Naive thymus-derived CD8-positive, alpha-beta T cell (primary cell): Measurements from ENCODE around the gene PALD1. TPM values are rescaled to one million over a fixed set of nuclear protein-coding genes. Genes with fewer than 3 reads are reported as not detected.

Experiments
- ATAC-seq, 2 donors: fragments of 150-1000 bp; cut with Tn5 transposase in 1 of 2; sonication (Bioruptor Pico), chemical (Tn5 transposase) in 1 of 2; 1 replicate in 1 of 2; 2 replicates in 1 of 2; pipeline ENCODE4 v1.10.0; 2021; ENCODE audit warnings: mild to moderate bottlenecking in 2 of 2, moderate library complexity in 2 of 2
- POLR2A ChIA-PET: fragments of 350-600 bp; sonication (Branson Sonifier 250); formaldehyde crosslinking; loops from one replicate; lab custom pipeline; 2021; ENCODE audit warnings: antibody characterized with exemption; lab: Charles Lee
- DNase-seq, 10 donors: peaks; one replicate each; pipeline versions ENCODE4 v3.0.0 to v3.0.0-alpha.2; 2020 to 2022
- H3K27ac Mint-ChIP-seq, 10 donors: one replicate each; pipeline ENCODE4 v1.8.0; 2020 to 2022; ENCODE audit warnings: mild to moderate bottlenecking in 10 of 10, mixed read lengths in 10 of 10, moderate library complexity in 4 of 10, inconsistent platforms in 1 of 10
- H3K27me3 Mint-ChIP-seq, 5 donors: one replicate each; pipeline ENCODE4 v1.8.0; 2021 to 2022; ENCODE audit warnings: mixed read lengths in 5 of 5
- H3K36me3 Mint-ChIP-seq, 3 donors: one replicate each; pipeline ENCODE4 v1.8.0; 2020 to 2022; ENCODE audit warnings: mixed read lengths in 3 of 3, mild to moderate bottlenecking in 2 of 3, inconsistent platforms in 1 of 3
- H3K4me1 Mint-ChIP-seq, 4 donors: one replicate each; pipeline ENCODE4 v1.8.0; 2021 to 2022; ENCODE audit warnings: mixed read lengths in 4 of 4
- H3K4me3 Mint-ChIP-seq, 10 donors: one replicate each; pipeline ENCODE4 v1.8.0; 2020 to 2022; ENCODE audit warnings: mild to moderate bottlenecking in 10 of 10, mixed read lengths in 10 of 10, moderate library complexity in 6 of 10, inconsistent platforms in 1 of 10
- H3K9me3 Mint-ChIP-seq, 9 donors: one replicate each; pipeline ENCODE4 v1.8.0; 2020 to 2022; ENCODE audit warnings: mixed read lengths in 9 of 9, mild to moderate bottlenecking in 3 of 9, inconsistent platforms in 1 of 9, moderate library complexity in 1 of 9
- polyA plus RNA-seq, 3 donors: library from polyadenylated mRNA; unstranded; fragments of 300-500 nt; fragmentation: Illumina TruSeq; gene quantifications; one replicate each; pipeline ENCODE4 v1.2.3, GENCODE V29; 2021
- total RNA-seq, 8 experiments: library from RNA in 2 of 8; stranded (reverse) in 2 of 8; gene quantifications; one replicate each; pipeline ENCODE4 v1.2.3 and lab custom pipeline; 2021 to 2026

The PALD1 gene
- total and polyA plus RNA-seq, 5 experiments from 2014 or later, result 0.27 TPM; not detected in 4

- no peaks in the 10 kb centered on the region for H3K9me3 Mint-ChIP-seq
- no peak overlapping the region for H3K4me3 Mint-ChIP-seq
- no peak overlapping the region for H3K27ac Mint-ChIP-seq
- ATAC-seq, result no peak
- no peaks in the 10 kb centered on the region for H3K27me3 Mint-ChIP-seq
- H3K36me3 Mint-ChIP-seq, result no peaks in the 10 kb centered on the region
- peaks cover 0 to 11% (median 3%) of the 10 kb centered on the region in 4 donors for H3K4me1 Mint-ChIP-seq
- POLR2A ChIA-PET, result no interaction called here
- DNase-seq, result peak in 1 of 10 donors; percentile 2
Measured at GRCh38 chr10:70503776-70504175, 25.2 kb downstream of the PALD1 start.

GRCh38 chr10:70504521-70505358, 26.2 kb downstream of the PALD1 start:
- Mint-ChIP-seq H3K27ac (no peak overlapping the region), H3K9me3 (no peaks in the 10 kb centered on the region), H3K36me3 (no peaks in the 10 kb centered on the region), H3K4me3 (no peak overlapping the region), H3K4me1 (peaks cover 0 to 15% (median 2%) of the 10 kb centered on the region in 4 donors), H3K27me3 (no peaks in the 10 kb centered on the region)
- ATAC-seq (no peak), DNase-seq (no peak)
- POLR2A ChIA-PET, result no interaction called here

GRCh38 chr10:70505908-70506307, 27.3 kb downstream of the PALD1 start:
- peak in 1 of 10 donors; percentile 10 for DNase-seq
- no peak for ATAC-seq
- no peak overlapping the region for H3K4me3 Mint-ChIP-seq
- H3K36me3 Mint-ChIP-seq, result no peaks in the 10 kb centered on the region
- POLR2A ChIA-PET, result interaction anchor here (0.6 kb wide), 1 partner anchor 921 kb away, joined by 3 read pairs; no protein-coding TSS in a partner anchor
- H3K27ac Mint-ChIP-seq, result no peak overlapping the region
- no peaks in the 10 kb centered on the region for H3K27me3 Mint-ChIP-seq
- H3K4me1 Mint-ChIP-seq, result peaks cover 0 to 5% (median under 1%) of the 10 kb centered on the region in 4 donors
- no peaks in the 10 kb centered on the region for H3K9me3 Mint-ChIP-seq

GRCh38 chr10:70507966-70508365, 29.4 kb downstream of the PALD1 start:
- POLR2A ChIA-PET, result no interaction called here
- H3K9me3 Mint-ChIP-seq, result no peaks in the 10 kb centered on the region
- H3K27ac Mint-ChIP-seq, result no peak overlapping the region
- DNase-seq (peak in 1 of 10 donors; percentile 21), ATAC-seq (no peak)
- H3K27me3 Mint-ChIP-seq, result no peaks in the 10 kb centered on the region
- H3K36me3 Mint-ChIP-seq, result no peaks in the 10 kb centered on the region
- no peak overlapping the region for H3K4me3 Mint-ChIP-seq
- H3K4me1 Mint-ChIP-seq, result peaks cover 0 to 5% (median under 1%) of the 10 kb centered on the region in 4 donors

- Mint-ChIP-seq H3K27me3 (no peaks in the 10 kb centered on the region), H3K27ac (peak overlapping the region in 2 of 10 donors; percentile 32 to 66), H3K9me3 (no peaks in the 10 kb centered on the region), H3K4me1 (peaks cover 0 to 7% (median under 1%) of the 10 kb centered on the region in 4 donors), H3K4me3 (no peak overlapping the region), H3K36me3 (no peaks in the 10 kb centered on the region)
- POLR2A ChIA-PET, result no interaction called here
- DNase-seq (peak in 1 of 10 donors; percentile 37), ATAC-seq (no peak)
Measured at GRCh38 chr10:70508912-70509756, 30.6 kb downstream of the PALD1 start.

GRCh38 chr10:70509757-70510147, 31.2 kb downstream of the PALD1 start:
- POLR2A ChIA-PET, result no interaction called here
- Mint-ChIP-seq H3K27me3 (no peaks in the 10 kb centered on the region), H3K4me3 (no peak overlapping the region), H3K4me1 (peaks cover 0 to 7% (median under 1%) of the 10 kb centered on the region in 4 donors), H3K36me3 (no peaks in the 10 kb centered on the region), H3K9me3 (no peaks in the 10 kb centered on the region), H3K27ac (peak overlapping the region in 2 of 10 donors; percentile 67 to 75)
- ATAC-seq (no peak), DNase-seq (peak in 1 of 10 donors; percentile 26)

- H3K9me3 Mint-ChIP-seq, result no peaks in the 10 kb centered on the region
- DNase-seq (no peak), ATAC-seq (no peak)
- peaks cover 0 to 7% (median 1%) of the 10 kb centered on the region in 4 donors for H3K4me1 Mint-ChIP-seq
- POLR2A ChIA-PET, result no interaction called here
- H3K4me3 Mint-ChIP-seq, result no peak overlapping the region
- no peaks in the 10 kb centered on the region for H3K27me3 Mint-ChIP-seq
- no peak overlapping the region for H3K27ac Mint-ChIP-seq
- no peaks in the 10 kb centered on the region for H3K36me3 Mint-ChIP-seq
Measured at GRCh38 chr10:70510453-70510852, 31.9 kb downstream of the PALD1 start.

GRCh38 chr10:70510904-70511303, 32.3 kb downstream of the PALD1 start:
- ATAC-seq (no peak), DNase-seq (peak in 1 of 10 donors; percentile 41)
- H3K27ac Mint-ChIP-seq, result no peak overlapping the region
- POLR2A ChIA-PET, result no interaction called here
- no peaks in the 10 kb centered on the region for H3K9me3 Mint-ChIP-seq
- peaks cover 0 to 7% (median 1%) of the 10 kb centered on the region in 4 donors for H3K4me1 Mint-ChIP-seq
- H3K4me3 Mint-ChIP-seq, result no peak overlapping the region
- no peaks in the 10 kb centered on the region for H3K36me3 Mint-ChIP-seq
- no peaks in the 10 kb centered on the region for H3K27me3 Mint-ChIP-seq

- no peaks in the 10 kb centered on the region for H3K36me3 Mint-ChIP-seq
- H3K9me3 Mint-ChIP-seq, result no peaks in the 10 kb centered on the region
- POLR2A ChIA-PET, result no interaction called here
- no peaks in the 10 kb centered on the region for H3K27me3 Mint-ChIP-seq
- ATAC-seq, result no peak
- peak in 1 of 10 donors; percentile 19 for DNase-seq
- H3K4me3 Mint-ChIP-seq, result no peak overlapping the region
- H3K4me1 Mint-ChIP-seq, result peaks cover 0 to 7% (median 1%) of the 10 kb centered on the region in 4 donors
- peak overlapping the region in 1 of 10 donors; percentile 38 for H3K27ac Mint-ChIP-seq
Measured at GRCh38 chr10:70512149-70512639, 33.6 kb downstream of the PALD1 start.

- DNase-seq, result no peak
- POLR2A ChIA-PET, result no interaction called here
- no peak for ATAC-seq
- H3K9me3 Mint-ChIP-seq, result no peaks in the 10 kb centered on the region
- H3K36me3 Mint-ChIP-seq, result no peaks in the 10 kb centered on the region
- peaks cover 0 to 5% (median under 1%) of the 10 kb centered on the region in 4 donors for H3K4me1 Mint-ChIP-seq
- H3K27ac Mint-ChIP-seq, result no peak overlapping the region
- no peak overlapping the region for H3K4me3 Mint-ChIP-seq
- no peaks in the 10 kb centered on the region for H3K27me3 Mint-ChIP-seq
Measured at GRCh38 chr10:70513848-70514309, 35.3 kb downstream of the PALD1 start.

GRCh38 chr10:70514591-70514990, 36.0 kb downstream of the PALD1 start:
- no peaks in the 10 kb centered on the region for H3K9me3 Mint-ChIP-seq
- ATAC-seq, result no peak
- no peak overlapping the region for H3K4me3 Mint-ChIP-seq
- H3K27me3 Mint-ChIP-seq, result no peaks in the 10 kb centered on the region
- peaks cover 0 to 2% (median under 1%) of the 10 kb centered on the region in 4 donors for H3K4me1 Mint-ChIP-seq
- POLR2A ChIA-PET, result no interaction called here
- no peak for DNase-seq
- H3K27ac Mint-ChIP-seq, result peak overlapping the region in 1 of 10 donors; percentile 4
- no peaks in the 10 kb centered on the region for H3K36me3 Mint-ChIP-seq

- Mint-ChIP-seq H3K36me3 (no peaks in the 10 kb centered on the region), H3K27ac (peak overlapping the region in 2 of 10 donors; percentile 44 to 90), H3K4me1 (peaks cover 0 to 2% (median under 1%) of the 10 kb centered on the region in 4 donors), H3K27me3 (no peaks in the 10 kb centered on the region), H3K4me3 (no peak overlapping the region), H3K9me3 (no peaks in the 10 kb centered on the region)
- POLR2A ChIA-PET, result interaction anchor here (0.6 kb wide), 1 partner anchor 51 kb away, joined by 4 read pairs; no protein-coding TSS in a partner anchor
- no peak for DNase-seq
- ATAC-seq, result no peak
Measured at GRCh38 chr10:70515035-70515667, 36.6 kb downstream of the PALD1 start.
